DND-41 (cell line): ENCODE data around the gene RPS3.
A peak's percentile ranks its signal among the peaks of the same experiment; 100 is the strongest.

Experiments used
- ATAC-seq: fragments of 200-7000 bp; cut with Tn5 transposase; 3 replicates; pipeline ENCODE4 v1.9.1; 2021; ENCODE audit warnings: low read depth; ENCODE audit not compliant: insufficient read depth
- DNase-seq: peaks from one replicate; pipeline ENCODE4 v3.0.0-alpha.2; 2020
- H2AFZ ChIP-seq: 2 replicates; pipeline ENCODE4 v1.6.0; 2012; ENCODE audit warnings: low read depth, low read length
- H3K27ac ChIP-seq: 2 replicates; pipeline ENCODE4 v1.5.1; 2012; ENCODE audit warnings: low read length, inconsistent platforms
- H3K27me3 ChIP-seq: fragments of 200-600 bp; sonication (generic); 2 replicates; pipeline ENCODE4 v1.6.0; 2012; ENCODE audit warnings: low read length, mild to moderate bottlenecking, inconsistent platforms; ENCODE audit not compliant: insufficient read depth, poor library complexity
- H3K36me3 ChIP-seq: 2 replicates; pipeline ENCODE4 v1.5.1; 2012; ENCODE audit warnings: low read length, inconsistent platforms; ENCODE audit not compliant: insufficient read depth
- H3K4me1 ChIP-seq: 2 replicates; pipeline ENCODE4 v1.5.1; 2012; ENCODE audit warnings: mild to moderate bottlenecking, low read length; ENCODE audit not compliant: insufficient read depth
- H3K4me2 ChIP-seq: 2 replicates; pipeline ENCODE4 v1.6.0; 2012; ENCODE audit warnings: mild to moderate bottlenecking, moderate library complexity, low read length, inconsistent platforms; ENCODE audit not compliant: insufficient read depth
- H3K4me3 ChIP-seq, 2 experiments: fragments of 200-600 bp in 1 of 2; shearing (Covaris generic) in 1 of 2; 2 replicates each; pipeline ENCODE4 v1.5.1; 2012 to 2016; ENCODE audit warnings: inconsistent platforms in 2 of 2, low read length in 2 of 2, mild to moderate bottlenecking in 2 of 2, low read depth in 1 of 2, moderate library complexity in 1 of 2
- H3K79me2 ChIP-seq: 2 replicates; pipeline ENCODE4 v1.6.0; 2012; ENCODE audit warnings: low read length, inconsistent platforms; ENCODE audit not compliant: insufficient read depth
- H3K9ac ChIP-seq: 2 replicates; pipeline ENCODE4 v1.6.0; 2012; ENCODE audit warnings: low read depth, mild to moderate bottlenecking, inconsistent platforms, low read length, moderate library complexity
- H3K9me3 ChIP-seq: 2 replicates; pipeline ENCODE4 v1.5.1; 2012; ENCODE audit warnings: low read length, moderate library complexity, mild to moderate bottlenecking, inconsistent platforms; ENCODE audit not compliant: insufficient read depth, severe bottlenecking
- H4K20me1 ChIP-seq: 2 replicates; pipeline ENCODE4 v1.6.0; 2012; ENCODE audit warnings: low read length; ENCODE audit not compliant: insufficient read depth
- EZH2 ChIP-seq: IDR thresholded peaks from 3 replicates; pipeline ENCODE4 v1.6.1; 2012; ENCODE audit warnings: borderline replicate concordance, low read depth, mild to moderate bottlenecking, moderate library complexity, low read length, inconsistent platforms; ENCODE audit not compliant: severe bottlenecking
- TF ChIP-seq, protein P1 (sequence below): IDR thresholded peaks from 2 replicates; pipeline ENCODE4 v1.5.1; 2012; ENCODE audit warnings: borderline replicate concordance, low read length, moderate library complexity, mild to moderate bottlenecking; ENCODE audit not compliant: poor library complexity, severe bottlenecking; ENCODE audit errors: extremely low read depth

Gene RPS3

DNA sequence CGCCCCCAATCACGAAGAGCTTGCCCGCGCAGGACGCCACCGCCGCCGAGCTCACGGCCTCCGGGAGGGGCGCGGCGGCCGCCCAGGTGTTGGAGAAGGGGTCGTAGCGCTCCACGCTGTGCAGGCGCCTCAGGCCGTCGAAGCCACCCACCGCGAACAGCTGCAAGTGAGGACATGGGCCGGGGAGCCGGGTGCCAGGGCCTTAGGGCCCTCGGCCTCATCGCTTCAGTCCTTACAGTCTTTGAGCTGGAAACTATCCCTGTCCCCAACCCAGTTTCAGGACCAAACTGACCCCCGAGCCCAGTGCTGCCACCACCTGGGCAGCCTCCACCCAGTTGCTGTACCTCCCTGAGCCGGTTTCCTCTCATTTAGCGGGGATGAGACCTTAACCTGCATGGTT, 26.1 kb downstream of the RPS3 start:
- no peak overlapping the region for H3K4me2 ChIP-seq
- DNase-seq (no peak), ATAC-seq (0 out of 3 replicates have a peak, but pooled peaks have one; percentile 8)
- H3K4me3 ChIP-seq, result no peak overlapping the region
- TF ChIP-seq, protein P1, sequence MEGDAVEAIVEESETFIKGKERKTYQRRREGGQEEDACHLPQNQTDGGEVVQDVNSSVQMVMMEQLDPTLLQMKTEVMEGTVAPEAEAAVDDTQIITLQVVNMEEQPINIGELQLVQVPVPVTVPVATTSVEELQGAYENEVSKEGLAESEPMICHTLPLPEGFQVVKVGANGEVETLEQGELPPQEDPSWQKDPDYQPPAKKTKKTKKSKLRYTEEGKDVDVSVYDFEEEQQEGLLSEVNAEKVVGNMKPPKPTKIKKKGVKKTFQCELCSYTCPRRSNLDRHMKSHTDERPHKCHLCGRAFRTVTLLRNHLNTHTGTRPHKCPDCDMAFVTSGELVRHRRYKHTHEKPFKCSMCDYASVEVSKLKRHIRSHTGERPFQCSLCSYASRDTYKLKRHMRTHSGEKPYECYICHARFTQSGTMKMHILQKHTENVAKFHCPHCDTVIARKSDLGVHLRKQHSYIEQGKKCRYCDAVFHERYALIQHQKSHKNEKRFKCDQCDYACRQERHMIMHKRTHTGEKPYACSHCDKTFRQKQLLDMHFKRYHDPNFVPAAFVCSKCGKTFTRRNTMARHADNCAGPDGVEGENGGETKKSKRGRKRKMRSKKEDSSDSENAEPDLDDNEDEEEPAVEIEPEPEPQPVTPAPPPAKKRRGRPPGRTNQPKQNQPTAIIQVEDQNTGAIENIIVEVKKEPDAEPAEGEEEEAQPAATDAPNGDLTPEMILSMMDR, result peak; percentile 40
- TF ChIP-seq EZH2, result no peak
- no peaks in the 10 kb centered on the region for H3K9me3 ChIP-seq
- H3K4me1 ChIP-seq, result no peaks in the 10 kb centered on the region
- H3K9ac ChIP-seq, result no peak overlapping the region
- no peaks in the 10 kb centered on the region for H3K79me2 ChIP-seq
- H3K27ac ChIP-seq, result no peak overlapping the region
- H3K27me3 ChIP-seq, result no peaks in the 10 kb centered on the region
- peaks cover 3% of the 10 kb centered on the region; the same call in 1 of the 2 replicates for H4K20me1 ChIP-seq
- H3K36me3 ChIP-seq, result no peaks in the 10 kb centered on the region; the same call in 1 of the 2 replicates
- H2AFZ ChIP-seq, result no peak overlapping the region

DNA sequence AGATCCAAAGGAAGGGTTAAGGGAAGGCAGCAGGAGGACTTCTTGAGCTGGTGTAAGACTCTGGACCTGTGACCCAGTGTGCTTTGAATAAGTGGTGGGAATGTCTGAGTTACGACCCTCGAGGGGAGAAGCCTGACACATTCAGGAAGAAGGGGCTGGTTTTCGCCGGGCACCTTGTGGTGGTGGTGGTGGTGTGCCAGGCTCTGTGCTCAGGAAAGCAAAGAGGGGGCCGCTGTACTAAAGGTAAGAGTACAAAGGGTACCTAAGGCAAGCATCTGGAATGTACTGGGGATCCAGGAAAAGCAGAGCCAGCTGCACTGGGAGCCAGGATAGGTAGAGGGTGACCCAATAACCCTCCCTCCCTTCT, 27.4 kb downstream of the RPS3 start:
- H3K4me1 ChIP-seq, result no peaks in the 10 kb centered on the region
- no peaks in the 10 kb centered on the region for H3K9me3 ChIP-seq
- no peak overlapping the region for H3K4me3 ChIP-seq
- H4K20me1 ChIP-seq, result no peaks in the 10 kb centered on the region
- DNase-seq (no peak), ATAC-seq (no peak)
- H2AFZ ChIP-seq, result no peak overlapping the region
- no peak overlapping the region for H3K9ac ChIP-seq
- no peak overlapping the region for H3K4me2 ChIP-seq
- H3K27me3 ChIP-seq, result no peaks in the 10 kb centered on the region
- TF ChIP-seq EZH2, result no peak
- TF ChIP-seq, protein P1, result no peak
- no peaks in the 10 kb centered on the region; the same call in 1 of the 2 replicates for H3K36me3 ChIP-seq
- H3K79me2 ChIP-seq, result no peaks in the 10 kb centered on the region
- H3K27ac ChIP-seq, result no peak overlapping the region

DNA sequence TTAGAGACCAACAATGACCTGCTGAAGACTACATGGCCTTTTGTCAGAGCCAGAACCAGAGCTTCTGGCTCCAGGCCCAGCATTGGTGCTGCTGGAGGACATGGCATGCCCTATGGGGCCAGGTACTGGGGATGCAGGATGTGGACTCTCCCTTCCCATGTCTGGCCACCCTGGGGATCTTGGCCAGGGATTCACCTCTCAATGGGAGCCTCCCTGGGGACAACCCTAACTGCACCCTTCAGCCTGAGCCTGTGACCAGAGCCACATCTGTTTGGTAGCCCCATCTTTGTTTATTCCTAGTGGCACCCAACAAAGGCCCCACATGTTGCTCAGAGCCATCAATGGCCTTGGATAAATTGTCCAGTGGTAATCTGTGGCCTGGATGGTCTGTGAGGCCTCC, 27.9 kb downstream of the RPS3 start:
- Histone ChIP-seq H3K79me2 (no peaks in the 10 kb centered on the region), H3K9ac (no peak overlapping the region), H3K27ac (no peak overlapping the region), H3K4me3 (no peak overlapping the region), H3K9me3 (no peaks in the 10 kb centered on the region), H4K20me1 (no peaks in the 10 kb centered on the region), H3K4me2 (no peak overlapping the region), H3K36me3 (no peaks in the 10 kb centered on the region; the same call in 1 of the 2 replicates), H3K4me1 (no peaks in the 10 kb centered on the region), H2AFZ (no peak overlapping the region), H3K27me3 (no peaks in the 10 kb centered on the region)
- ATAC-seq (no peak), DNase-seq (no peak)
- TF ChIP-seq, protein P1, result no peak
- TF ChIP-seq EZH2, result no peak

- Histone ChIP-seq H3K4me3 (no peak overlapping the region), H3K36me3 (no peaks in the 10 kb centered on the region), H3K27ac (no peak overlapping the region), H3K4me1 (no peaks in the 10 kb centered on the region), H3K9me3 (no peaks in the 10 kb centered on the region), H2AFZ (no peak overlapping the region), H3K79me2 (no peaks in the 10 kb centered on the region), H3K4me2 (no peak overlapping the region), H3K9ac (no peak overlapping the region), H3K27me3 (no peaks in the 10 kb centered on the region), H4K20me1 (no peaks in the 10 kb centered on the region)
- ATAC-seq (no peak), DNase-seq (no peak)
- no peak for TF ChIP-seq EZH2
- TF ChIP-seq, protein P1, result no peak
Observed at GRCh38 chr11:75428281-75428724, 29.0 kb downstream of the RPS3 start.
